Mesendoderm (in vitro differentiated cells): ENCODE measurements around the gene JAM3.
A peak's percentile ranks its signal among the peaks of the same experiment; 100 is the strongest.

Experiments used
- DNase-seq: peaks from one replicate; pipeline ENCODE4 v3.0.0; 2013
- H2AK5ac ChIP-seq: 2 replicates; pipeline ENCODE4 v1.6.1; 2013; ENCODE audit warnings: low read length, inconsistent platforms
- H2BK120ac ChIP-seq: 2 replicates; pipeline ENCODE4 v1.6.1; 2013; ENCODE audit warnings: low read depth, mild to moderate bottlenecking, low read length, moderate library complexity, mixed read lengths
- H2BK15ac ChIP-seq: replicated peaks from 2 replicates; pipeline ENCODE4 v1.6.1; 2013; ENCODE audit warnings: low read depth, mild to moderate bottlenecking, moderate library complexity
- H2BK5ac ChIP-seq: 2 replicates; pipeline ENCODE4 v1.6.1; 2013; ENCODE audit warnings: low read length, inconsistent platforms
- H3K18ac ChIP-seq: 2 replicates; pipeline ENCODE4 v1.6.1; 2013; ENCODE audit warnings: mild to moderate bottlenecking, low read length, mixed read lengths
- H3K23ac ChIP-seq: one replicate; pipeline ENCODE4 v1.6.1; 2013; ENCODE audit warnings: low read length
- H3K27ac ChIP-seq: 2 replicates; pipeline ENCODE4 v1.5.1; 2013; ENCODE audit warnings: low read depth, mild to moderate bottlenecking, inconsistent platforms, low read length, moderate library complexity
- H3K27me3 ChIP-seq: 2 replicates; pipeline ENCODE4 v1.6.1; 2013; ENCODE audit warnings: low read length, control low read depth, mild to moderate bottlenecking, inconsistent platforms; ENCODE audit not compliant: insufficient read depth, poor library complexity
- H3K36me3 ChIP-seq: 2 replicates; pipeline ENCODE4 v1.6.1; 2013; ENCODE audit warnings: low read length, inconsistent platforms; ENCODE audit not compliant: control insufficient read depth, insufficient read depth
- H3K4ac ChIP-seq: one replicate; pipeline ENCODE4 v1.6.1; 2013; ENCODE audit warnings: low read depth, mild to moderate bottlenecking, low read length, moderate library complexity
- H3K4me1 ChIP-seq: 2 replicates; pipeline ENCODE4 v1.6.1; 2013; ENCODE audit warnings: low read depth, low read length, inconsistent platforms; ENCODE audit not compliant: control insufficient read depth
- H3K4me2 ChIP-seq: 2 replicates; pipeline ENCODE4 v1.6.1; 2013; ENCODE audit warnings: low read length
- H3K4me3 ChIP-seq: 2 replicates; pipeline ENCODE4 v1.5.1; 2013; ENCODE audit warnings: mild to moderate bottlenecking, low read length
- H3K56ac ChIP-seq: one replicate; pipeline ENCODE4 v1.6.1; 2013; ENCODE audit warnings: low read length
- H3K79me1 ChIP-seq: 2 replicates; pipeline ENCODE4 v1.6.1; 2013; ENCODE audit warnings: low read length, inconsistent platforms
- H3K79me2 ChIP-seq: 2 replicates; pipeline ENCODE4 v1.6.1; 2013; ENCODE audit warnings: mild to moderate bottlenecking, low read length; ENCODE audit not compliant: control insufficient read depth, insufficient read depth
- H3K9ac ChIP-seq: 2 replicates; pipeline ENCODE4 v1.6.1; 2013; ENCODE audit warnings: low read length, inconsistent platforms
- H4K5ac ChIP-seq: one replicate; pipeline ENCODE4 v1.6.1; 2013; ENCODE audit warnings: low read length
- H4K8ac ChIP-seq: one replicate; pipeline ENCODE4 v1.6.1; 2013; ENCODE audit warnings: low read depth, mild to moderate bottlenecking, control low read depth, low read length, moderate library complexity
- WGBS: extraction: QIAGEN DNeasy Blood & Tissue Kit; methylation state at CpG from one replicate; pipeline ENCODE4 v1.1.7; 2013; ENCODE audit warnings: low lambda C conversion rate, missing lambda C conversion rate; ENCODE audit not compliant: insufficient coverage; ENCODE audit errors: extremely low coverage; 5-methylcytosine and 5-hydroxymethylcytosine counted together

JAM3 gene

GRCh38 chr11:134155946-134156865 is 87.3 kb downstream of the JAM3 start:
- Histone ChIP-seq H3K4me2 (no peak overlapping the region), H3K36me3 (peaks cover 18% of the 10 kb centered on the region), H2BK15ac (no peak overlapping the region), H2BK5ac (no peak overlapping the region), H3K27me3 (no peaks in the 10 kb centered on the region), H3K4ac (no peak overlapping the region), H3K9ac (no peak overlapping the region), H2BK120ac (no peak overlapping the region), H3K79me2 (no peaks in the 10 kb centered on the region), H4K5ac (no peak overlapping the region), H3K79me1 (no peaks in the 10 kb centered on the region), H3K23ac (no peak overlapping the region), H3K4me1 (no peaks in the 10 kb centered on the region), H3K56ac (no peak overlapping the region), H3K18ac (no peak overlapping the region), H2AK5ac (no peak overlapping the region), H3K4me3 (no peak overlapping the region), H3K27ac (no peak overlapping the region), H4K8ac (no peak overlapping the region)
- no CpG with 5 or more reads among the region's 28 CpGs for WGBS
- no peak for DNase-seq

DNA sequence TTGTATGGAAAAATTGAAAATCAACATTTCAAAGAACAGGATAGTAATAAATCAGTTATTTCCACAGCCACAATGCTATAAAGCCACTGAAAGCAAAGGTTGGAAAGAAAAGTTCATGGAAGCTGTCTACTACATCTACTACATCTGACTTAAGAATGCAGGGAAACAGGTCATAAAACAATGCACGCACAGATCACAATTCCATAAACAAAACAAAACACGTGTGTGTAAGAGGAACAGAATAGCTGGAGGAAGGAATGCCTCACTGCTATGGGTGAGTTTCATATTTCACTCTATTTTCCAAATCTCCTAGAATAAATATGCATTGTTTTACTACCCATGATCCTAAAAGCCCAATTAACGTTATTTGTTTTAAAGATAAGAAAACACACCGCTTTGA is 88.6 kb downstream of the JAM3 start:
- Histone ChIP-seq H3K79me2 (no peaks in the 10 kb centered on the region), H2BK5ac (no peak overlapping the region), H3K79me1 (no peaks in the 10 kb centered on the region), H3K4ac (no peak overlapping the region), H2BK120ac (no peak overlapping the region), H3K36me3 (peaks cover 24% of the 10 kb centered on the region), H3K56ac (no peak overlapping the region), H3K4me1 (no peaks in the 10 kb centered on the region), H4K5ac (no peak overlapping the region), H3K18ac (no peak overlapping the region), H2AK5ac (no peak overlapping the region), H3K23ac (no peak overlapping the region), H3K27ac (no peak overlapping the region), H3K9ac (no peak overlapping the region), H3K27me3 (no peaks in the 10 kb centered on the region), H3K4me3 (no peak overlapping the region), H3K4me2 (no peak overlapping the region), H4K8ac (no peak overlapping the region), H2BK15ac (no peak overlapping the region)
- whole genome bisulfite sequencing = no CpG with 5 or more reads among the region's 4 CpGs
- no peak for DNase-seq

GRCh38 chr11:134158023-134158422 is 89.2 kb downstream of the JAM3 start:
- no peak overlapping the region for H2BK15ac ChIP-seq
- no peak overlapping the region for H2AK5ac ChIP-seq
- H3K18ac ChIP-seq = no peak overlapping the region
- H3K79me1 ChIP-seq = no peaks in the 10 kb centered on the region
- no peak overlapping the region for H3K27ac ChIP-seq
- H3K4me2 ChIP-seq = no peak overlapping the region
- no peak overlapping the region for H2BK5ac ChIP-seq
- peaks cover 28% of the 10 kb centered on the region for H3K36me3 ChIP-seq
- no peak overlapping the region for H3K23ac ChIP-seq
- no peak overlapping the region for H3K9ac ChIP-seq
- H3K4me3 ChIP-seq = no peak overlapping the region
- H3K79me2 ChIP-seq = no peaks in the 10 kb centered on the region
- no peaks in the 10 kb centered on the region for H3K27me3 ChIP-seq
- DNase-seq = no peak
- no peaks in the 10 kb centered on the region for H3K4me1 ChIP-seq
- H3K56ac ChIP-seq = no peak overlapping the region
- no peak overlapping the region for H3K4ac ChIP-seq
- no peak overlapping the region for H2BK120ac ChIP-seq
- no peak overlapping the region for H4K8ac ChIP-seq
- WGBS = no CpG with 5 or more reads among the region's 9 CpGs
- no peak overlapping the region for H4K5ac ChIP-seq

- Histone ChIP-seq H3K79me1 (no peaks in the 10 kb centered on the region), H3K56ac (no peak overlapping the region), H3K4me3 (no peak overlapping the region), H2BK5ac (no peak overlapping the region), H3K36me3 (peaks cover 34% of the 10 kb centered on the region), H3K27me3 (no peaks in the 10 kb centered on the region), H3K4me2 (no peak overlapping the region), H2AK5ac (no peak overlapping the region), H3K4ac (no peak overlapping the region), H3K4me1 (no peaks in the 10 kb centered on the region), H3K79me2 (no peaks in the 10 kb centered on the region), H3K18ac (no peak overlapping the region), H4K5ac (no peak overlapping the region), H3K27ac (no peak overlapping the region), H4K8ac (no peak overlapping the region), H3K23ac (no peak overlapping the region), H2BK15ac (no peak overlapping the region), H2BK120ac (no peak overlapping the region), H3K9ac (no peak overlapping the region)
- no peak for DNase-seq
- WGBS = no CpG with 5 or more reads among the region's 9 CpGs
These were observed 90.8 kb downstream of the JAM3 start for GRCh38 chr11:134159652-134160051.

DNA sequence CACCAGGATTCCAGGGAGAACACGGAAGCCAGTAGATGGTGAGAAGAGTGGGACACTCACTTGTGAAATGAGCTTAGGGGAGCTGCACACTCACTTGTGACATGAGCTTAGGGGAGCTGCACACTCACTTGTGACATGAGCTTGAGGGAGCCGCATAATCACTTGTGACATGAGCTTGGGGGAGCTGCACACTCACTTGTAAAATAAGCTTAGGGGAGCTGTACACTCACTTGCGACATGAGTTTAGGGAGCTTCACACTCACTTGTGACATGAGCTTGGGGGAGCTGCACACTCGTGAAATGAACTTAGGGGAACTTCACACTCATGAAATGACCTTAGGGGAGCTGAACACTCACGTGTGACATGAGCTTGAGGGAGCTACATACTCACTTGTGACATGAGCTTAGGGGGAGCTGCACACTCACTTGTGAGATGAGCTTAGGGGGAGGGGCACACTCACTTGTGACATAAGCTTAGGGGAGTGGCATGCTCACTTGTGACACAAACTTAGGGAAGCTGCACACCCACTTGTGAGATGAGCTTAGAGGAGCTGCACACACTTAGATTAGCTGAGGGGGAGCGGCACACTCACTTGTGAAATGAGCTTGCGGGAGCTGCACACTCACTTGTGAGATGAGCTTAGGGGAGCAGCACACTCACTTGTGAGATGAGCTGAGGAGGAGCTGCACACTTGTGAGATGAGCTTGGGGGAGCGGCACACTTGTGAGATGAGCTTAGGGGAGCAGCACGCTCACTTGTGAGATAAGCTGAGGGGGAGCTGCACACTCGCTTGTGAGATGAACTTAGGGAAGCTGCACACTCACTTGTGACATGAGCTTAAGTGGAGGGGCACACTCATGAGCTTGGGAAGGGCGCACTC is 95.9 kb downstream of the JAM3 start:
- Histone ChIP-seq H3K4me2 (no peak overlapping the region), H3K18ac (no peak overlapping the region), H3K27ac (no peak overlapping the region), H2BK15ac (no peak overlapping the region), H3K4me3 (peak overlapping the region; percentile 53), H3K23ac (no peak overlapping the region), H2BK120ac (no peak overlapping the region), H3K79me1 (no peaks in the 10 kb centered on the region), H3K9ac (no peak overlapping the region), H3K27me3 (peaks cover 1% of the 10 kb centered on the region), H3K56ac (no peak overlapping the region), H2AK5ac (no peak overlapping the region), H2BK5ac (no peak overlapping the region), H4K8ac (no peak overlapping the region), H3K4ac (no peak overlapping the region), H4K5ac (no peak overlapping the region), H3K4me1 (no peaks in the 10 kb centered on the region), H3K36me3 (peaks cover 41% of the 10 kb centered on the region), H3K79me2 (no peaks in the 10 kb centered on the region)
- WGBS = no CpG with 5 or more reads among the region's 11 CpGs
- peak; percentile 75 for DNase-seq
